Measurements from ENCODE around the gene DCK. TPM values are rescaled to one million over a fixed set of nuclear protein-coding genes. Genes with fewer than 3 reads are reported as not detected.

DCK gene
- total RNA-seq (2014; rRNA removed; shearing (Covaris generic); ENCODE audit: low replicate concordance) = 12.3 and 13.9 TPM in 2 replicates

- peak; percentile 89 for DNase-seq
- H3K4me3 ChIP-seq = peak within 1 kb of the TSS; percentile 82
- H3K36me3 ChIP-seq = peaks cover 11% of the 10 kb centered on the region
- H3K27me3 ChIP-seq = no peaks in the 10 kb centered on the region
- no peaks in the 10 kb centered on the region for H3K9me3 ChIP-seq
Measured at GRCh38 chr4:70993181-70994068, at the start of gene DCK. Gene DCK (plus strand): TSS chr4:70993649. CDS start chr4:70993836, 187 bp downstream.

GRCh38 chr4:70945046-70945445, 48.4 kb upstream of the DCK start:
- DNase-seq = no peak
- no peaks in the 10 kb centered on the region for H3K9me3 ChIP-seq
- no peaks in the 10 kb centered on the region for H3K27me3 ChIP-seq
- no peak overlapping the region for H3K4me3 ChIP-seq
- no peaks in the 10 kb centered on the region for H3K36me3 ChIP-seq

- H3K9me3 ChIP-seq = no peaks in the 10 kb centered on the region
- no peak for DNase-seq
- H3K36me3 ChIP-seq = no peaks in the 10 kb centered on the region
- no peaks in the 10 kb centered on the region for H3K27me3 ChIP-seq
- H3K4me3 ChIP-seq = no peak overlapping the region
Measured at GRCh38 chr4:70945452-70946055, 47.9 kb upstream of the DCK start.

- H3K36me3 ChIP-seq = no peaks in the 10 kb centered on the region
- no peaks in the 10 kb centered on the region for H3K9me3 ChIP-seq
- H3K4me3 ChIP-seq = no peak overlapping the region
- DNase-seq = no peak
- H3K27me3 ChIP-seq = no peaks in the 10 kb centered on the region
Measured at GRCh38 chr4:70946939-70947338, 46.5 kb upstream of the DCK start.

- no peak for DNase-seq
- H3K4me3 ChIP-seq = no peak overlapping the region
- no peaks in the 10 kb centered on the region for H3K36me3 ChIP-seq
- no peaks in the 10 kb centered on the region for H3K9me3 ChIP-seq
- H3K27me3 ChIP-seq = no peaks in the 10 kb centered on the region
Measured at GRCh38 chr4:70948665-70949260, 44.7 kb upstream of the DCK start.

- no peaks in the 10 kb centered on the region for H3K9me3 ChIP-seq
- no peaks in the 10 kb centered on the region for H3K27me3 ChIP-seq
- no peak overlapping the region for H3K4me3 ChIP-seq
- DNase-seq = no peak
- no peaks in the 10 kb centered on the region for H3K36me3 ChIP-seq
Measured at GRCh38 chr4:70954032-70954431, 39.4 kb upstream of the DCK start.

GRCh38 chr4:70956549-70957210, 36.8 kb upstream of the DCK start:
- no peak for DNase-seq
- H3K27me3 ChIP-seq = no peaks in the 10 kb centered on the region
- H3K4me3 ChIP-seq = no peak overlapping the region
- H3K9me3 ChIP-seq = no peaks in the 10 kb centered on the region
- H3K36me3 ChIP-seq = peaks cover 4% of the 10 kb centered on the region; the same call in 1 of the 2 replicates

GRCh38 chr4:70958681-70959080, 34.8 kb upstream of the DCK start:
- no peaks in the 10 kb centered on the region for H3K27me3 ChIP-seq
- H3K36me3 ChIP-seq = peaks cover 4% of the 10 kb centered on the region; the same call in 1 of the 2 replicates
- no peak overlapping the region for H3K4me3 ChIP-seq
- peak; percentile 61 for DNase-seq
- H3K9me3 ChIP-seq = no peaks in the 10 kb centered on the region

- no peak overlapping the region for H3K4me3 ChIP-seq
- no peaks in the 10 kb centered on the region for H3K27me3 ChIP-seq
- DNase-seq = no peak
- H3K9me3 ChIP-seq = no peaks in the 10 kb centered on the region
- H3K36me3 ChIP-seq = peaks cover 2% of the 10 kb centered on the region; the same call in 1 of the 2 replicates
Measured at GRCh38 chr4:70969076-70969475, 24.4 kb upstream of the DCK start.

- Histone ChIP-seq H3K27me3 (no peaks in the 10 kb centered on the region), H3K4me3 (no peak overlapping the region), H3K9me3 (no peaks in the 10 kb centered on the region), H3K36me3 (no peaks in the 10 kb centered on the region; the same call in 1 of the 2 replicates)
- DNase-seq = no peak
Measured at GRCh38 chr4:70976252-70976651, 17.2 kb upstream of the DCK start.

- DNase-seq = no peak
- H3K36me3 ChIP-seq = no peaks in the 10 kb centered on the region
- no peaks in the 10 kb centered on the region for H3K27me3 ChIP-seq
- H3K4me3 ChIP-seq = no peak overlapping the region
- no peaks in the 10 kb centered on the region for H3K9me3 ChIP-seq
Measured at GRCh38 chr4:70979445-70980008, 13.9 kb upstream of the DCK start.

GRCh38 chr4:70980196-70980595, 13.3 kb upstream of the DCK start:
- Histone ChIP-seq H3K4me3 (no peak overlapping the region), H3K27me3 (no peaks in the 10 kb centered on the region), H3K36me3 (no peaks in the 10 kb centered on the region), H3K9me3 (no peaks in the 10 kb centered on the region)
- DNase-seq = no peak

GRCh38 chr4:70984106-70984505, 9.3 kb upstream of the DCK start:
- no peak for DNase-seq
- Histone ChIP-seq H3K9me3 (no peaks in the 10 kb centered on the region), H3K4me3 (no peak overlapping the region), H3K36me3 (no peaks in the 10 kb centered on the region), H3K27me3 (no peaks in the 10 kb centered on the region)

- H3K27me3 ChIP-seq = no peaks in the 10 kb centered on the region
- H3K36me3 ChIP-seq = no peaks in the 10 kb centered on the region
- DNase-seq = no peak
- H3K9me3 ChIP-seq = no peaks in the 10 kb centered on the region
- no peak overlapping the region for H3K4me3 ChIP-seq
Measured at GRCh38 chr4:70984589-70984988, 8.9 kb upstream of the DCK start.

- no peaks in the 10 kb centered on the region for H3K9me3 ChIP-seq
- H3K36me3 ChIP-seq = no peaks in the 10 kb centered on the region; the same call in 1 of the 2 replicates
- no peak for DNase-seq
- H3K4me3 ChIP-seq = no peak overlapping the region
- H3K27me3 ChIP-seq = no peaks in the 10 kb centered on the region
Measured at GRCh38 chr4:70991596-70991995, 1.9 kb upstream of the DCK start.

GRCh38 chr4:70992391-70992881, 1.0 kb upstream of the DCK start:
- DNase-seq = no peak
- no peaks in the 10 kb centered on the region for H3K27me3 ChIP-seq
- H3K9me3 ChIP-seq = no peaks in the 10 kb centered on the region
- H3K36me3 ChIP-seq = peaks cover under 1% of the 10 kb centered on the region
- H3K4me3 ChIP-seq = peak overlapping the region; percentile 82

- no peaks in the 10 kb centered on the region for H3K27me3 ChIP-seq
- H3K36me3 ChIP-seq = peaks cover 14% of the 10 kb centered on the region
- no peak for DNase-seq
- H3K4me3 ChIP-seq = peak overlapping the region; percentile 82
- no peaks in the 10 kb centered on the region for H3K9me3 ChIP-seq
Measured at GRCh38 chr4:70994069-70994366, 569 bp downstream of the DCK start.
